ENCODE results near the gene RHAG. TPM values are rescaled to one million over a fixed set of nuclear protein-coding genes. Genes with fewer than 3 reads are reported as not detected.

The RHAG gene
- total RNA-seq, 1 experiment from 2014 or later = 0.57 TPM

GRCh38 chr6:49662892-49663261, 26.2 kb upstream of the RHAG start (continued):
- no peak for TF ChIP-seq SIN3A (IDR thresholded peaks at IDR 0.05; ENCODE audit: low read depth)
- no peak for TF ChIP-seq EGR1 (IDR thresholded peaks at IDR 0.05; ENCODE audit: low read depth)
- TF ChIP-seq SP1 (IDR thresholded peaks at IDR 0.05; ENCODE audit: low read depth) = no peak
- TF ChIP-seq SRF (IDR thresholded peaks at IDR 0.05; ENCODE audit: low read depth) = no peak
- TF ChIP-seq ZNF274 (IDR thresholded peaks at IDR 0.05; ENCODE audit: low read depth, low read length) = no peak
- no peak for TF ChIP-seq ELF1 (IDR thresholded peaks at IDR 0.05; ENCODE audit: borderline replicate concordance, low read depth)
- no peak for TF ChIP-seq RAD21 (IDR thresholded peaks at IDR 0.05; ENCODE audit: low read depth)

GRCh38 chr6:49662231-49662891, 25.7 kb upstream of the RHAG start:
- ChIA-PET POLR2A (no interaction called here), RAD21 (ENCODE audit: low non-redundant PET in 1 of 2, low total read pairs in 2 of 2, uncharacterized antibody in 2 of 2, unreplicated experiment in 2 of 2) (no interaction called here), CTCF (no interaction called here)
- Histone ChIP-seq H3K9me2 (ENCODE audit: insufficient read depth) (no peaks in the 10 kb centered on the region), H3K9me3 (ENCODE audit: control insufficient read depth in 1 of 2, insufficient read depth in 1 of 2, low read depth in 1 of 2, low read length in 2 of 2) (no peaks in the 10 kb centered on the region), H3K4me1 (ENCODE audit: control insufficient read depth in 1 of 2, insufficient read depth in 2 of 2, low read length in 2 of 2) (no peaks in the 10 kb centered on the region), H3K27me3 (ENCODE audit: insufficient read depth, low read length) (no peaks in the 10 kb centered on the region), H3K4me2 (ENCODE audit: low read length) (no peak overlapping the region), H3K79me2 (ENCODE audit: insufficient read depth, low read length) (no peaks in the 10 kb centered on the region), H3K4me3 (replicated peaks in 1 of 2; ENCODE audit: low read depth in 1 of 2, low read length in 2 of 2) (no peak overlapping the region), H2AFZ (ENCODE audit: low read depth, low read length, poor library complexity, severe bottlenecking) (no peak overlapping the region), H3K36me3 (ENCODE audit: control insufficient read depth in 1 of 2, insufficient read depth in 2 of 2, low read length in 2 of 2) (no peaks in the 10 kb centered on the region), H3K9ac (ENCODE audit: low read length) (no peak overlapping the region), H3K27ac (ENCODE audit: low read depth, low read length) (no peak overlapping the region), H4K20me1 (ENCODE audit: insufficient read depth) (no peaks in the 10 kb centered on the region)
- DNase-seq (ENCODE audit: low read depth, low spot score) = no peak
- intact Hi-C loops (cut with micrococcal nuclease) = no loop called here
- TF ChIP-seq CTCF (IDR thresholded peaks at IDR 0.05 in 2 of 3, conservative IDR thresholded peaks at IDR 0.05 in 1 of 3; ENCODE audit: borderline replicate concordance in 1 of 3, insufficient read depth in 1 of 3, low read depth in 2 of 3, low read length in 2 of 3) = no peak
- no peak for TF ChIP-seq REST (IDR thresholded peaks at IDR 0.05; ENCODE audit: low read depth)
- no peak for TF ChIP-seq EZH2 (IDR thresholded peaks at IDR 0.05)
- no peak for TF ChIP-seq ZNF274 (IDR thresholded peaks at IDR 0.05; ENCODE audit: low read depth, low read length)
- no peak for TF ChIP-seq ATF3 (IDR thresholded peaks at IDR 0.05)
- no peak for TF ChIP-seq MAX (IDR thresholded peaks at IDR 0.05)
- no TSS peak for BruUV-seq (replicated peaks)
- ATAC-seq = no peak
